OCI-LY7 (cell line): ENCODE measurements around the gene SEMA4D. TPM values are rescaled to one million over a fixed set of nuclear protein-coding genes. Genes with fewer than 3 reads are reported as not detected.

Experiments
- BruUV-seq: library from RNA; stranded (reverse); fragments of 400-500 nt; replicated peaks from 2 replicates; lab custom pipeline; 2021; lab: Mats Ljungman, UMichigan
- CTCF ChIA-PET: fragments of 300-600 bp; sonication (Branson Sonifier 250); formaldehyde crosslinking; loops from one replicate; lab custom pipeline; 2022; ENCODE audit warnings: antibody characterized with exemption; ENCODE audit not compliant: unreplicated experiment; lab: Charles Lee
- POLR2A ChIA-PET: fragments of 300-600 bp; sonication (Branson Sonifier 250); formaldehyde crosslinking; loops from one replicate; lab custom pipeline; 2022; ENCODE audit warnings: antibody characterized with exemption; lab: Charles Lee
- DNase-seq: peaks from one replicate; pipeline ENCODE4 v3.0.0-alpha.2; 2015; ENCODE audit warnings: low spot score
- H2AFZ ChIP-seq: fragments of 200-600 bp; sonication (generic), shearing (Covaris generic); 2 replicates; pipeline ENCODE4 v1.6.1; 2014; ENCODE audit warnings: mild to moderate bottlenecking, antibody characterized with exemption, low read length, moderate library complexity
- H3K27ac ChIP-seq: fragments of 200-600 bp; sonication (generic); 2 replicates; pipeline ENCODE4 v1.5.1; 2014; ENCODE audit warnings: mixed run types, low read depth, mild to moderate bottlenecking, moderate library complexity, low read length, inconsistent platforms; ENCODE audit not compliant: poor library complexity, severe bottlenecking
- H3K36me3 ChIP-seq: fragments of 200-600 bp; sonication (generic); 2 replicates; pipeline ENCODE4 v1.6.1; 2014; ENCODE audit warnings: mild to moderate bottlenecking, antibody characterized with exemption, low read length, moderate library complexity, mixed read lengths; ENCODE audit not compliant: insufficient read depth
- H3K4me1 ChIP-seq: fragments of 200-600 bp; sonication (generic); 2 replicates; pipeline ENCODE4 v1.5.1; 2014; ENCODE audit warnings: mild to moderate bottlenecking, low read length; ENCODE audit not compliant: insufficient read depth, poor library complexity, severe bottlenecking
- H3K4me2 ChIP-seq: fragments of 200-600 bp; sonication (generic); 2 replicates; pipeline ENCODE4 v1.6.1; 2014; ENCODE audit warnings: mild to moderate bottlenecking, low read length
- H3K4me3 ChIP-seq: fragments of 200-600 bp; sonication (generic); 2 replicates; pipeline ENCODE4 v1.5.1; 2014; ENCODE audit warnings: mild to moderate bottlenecking, low read depth, low read length; ENCODE audit not compliant: poor library complexity, severe bottlenecking
- H3K79me2 ChIP-seq: fragments of 200-600 bp; sonication (generic); 2 replicates; pipeline ENCODE4 v1.6.1; 2016; ENCODE audit warnings: low read depth, mild to moderate bottlenecking, low read length, moderate library complexity, mixed read lengths; ENCODE audit not compliant: insufficient read depth
- H3K9me2 ChIP-seq: fragments of 200-600 bp; sonication (generic); 2 replicates; pipeline ENCODE4 v1.6.1; 2016; ENCODE audit warnings: mild to moderate bottlenecking, low read length, mixed read lengths; ENCODE audit not compliant: insufficient read depth
- H3K9me3 ChIP-seq: fragments of 200-600 bp; sonication (generic); 2 replicates; pipeline ENCODE4 v1.6.1; 2014; ENCODE audit warnings: mild to moderate bottlenecking, mixed run types, low read length, mixed read lengths
- H4K20me1 ChIP-seq: fragments of 200-600 bp; sonication (generic); 2 replicates; pipeline ENCODE4 v1.6.1; 2014; ENCODE audit warnings: mild to moderate bottlenecking, antibody characterized with exemption, low read length, moderate library complexity, mixed read lengths; ENCODE audit not compliant: insufficient read depth
- CTCF ChIP-seq: fragments of 200-600 bp; sonication (generic); conservative IDR thresholded peaks from 2 replicates; pipeline ENCODE4 v1.5.1; 2014; ENCODE audit warnings: mild to moderate bottlenecking, antibody characterized with exemption, low read length, moderate library complexity, mixed read lengths
- EZH2phosphoT487 ChIP-seq: fragments of 200-600 bp; sonication (generic); IDR thresholded peaks from 2 replicates; pipeline ENCODE4 v1.6.1; 2018; ENCODE audit warnings: low read depth, borderline replicate concordance, mild to moderate bottlenecking, mixed run types, antibody characterized with exemption, low read length, moderate library complexity, mixed read lengths
- intact Hi-C: fragments of 100-400 bp; cut with micrococcal nuclease; formaldehyde crosslinking; loops from one replicate; pipeline ENCODE4 v1.10.0; 2022; ENCODE audit not compliant: unreplicated experiment
- total RNA-seq, 2 experiments: library from RNA; depleted of rRNA in 1 of 2; stranded (reverse); fragments of >200 nt in 1 of 2; shearing (Covaris generic) in 1 of 2; gene quantifications; 2 replicates each; pipeline ENCODE4 v1.2.3, GENCODE V29; 2014 to 2022

Gene SEMA4D
- total RNA-seq, 2 experiments from 2014 or later = 28.5 to 60.5 TPM

DNA sequence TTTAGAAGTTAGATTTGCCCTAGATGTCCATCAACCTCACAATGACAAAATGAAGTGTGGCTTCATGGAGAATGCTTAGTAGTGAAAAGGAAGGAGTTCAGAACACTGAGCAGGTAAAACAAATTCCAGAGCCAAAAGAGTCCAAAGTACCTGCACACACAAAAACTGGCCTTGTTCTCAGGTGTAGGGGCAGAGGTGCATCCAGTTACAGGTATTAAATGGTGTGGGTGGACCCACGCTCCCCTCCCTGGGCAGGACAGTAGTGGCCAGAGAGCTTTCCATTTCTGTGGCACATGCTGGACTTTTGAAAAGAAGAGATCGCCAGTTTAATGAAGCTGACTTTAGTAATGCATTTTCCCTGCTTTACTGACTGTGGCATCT is 132.4 kb downstream of the SEMA4D start:
- POLR2A ChIA-PET = no interaction called here

DNA sequence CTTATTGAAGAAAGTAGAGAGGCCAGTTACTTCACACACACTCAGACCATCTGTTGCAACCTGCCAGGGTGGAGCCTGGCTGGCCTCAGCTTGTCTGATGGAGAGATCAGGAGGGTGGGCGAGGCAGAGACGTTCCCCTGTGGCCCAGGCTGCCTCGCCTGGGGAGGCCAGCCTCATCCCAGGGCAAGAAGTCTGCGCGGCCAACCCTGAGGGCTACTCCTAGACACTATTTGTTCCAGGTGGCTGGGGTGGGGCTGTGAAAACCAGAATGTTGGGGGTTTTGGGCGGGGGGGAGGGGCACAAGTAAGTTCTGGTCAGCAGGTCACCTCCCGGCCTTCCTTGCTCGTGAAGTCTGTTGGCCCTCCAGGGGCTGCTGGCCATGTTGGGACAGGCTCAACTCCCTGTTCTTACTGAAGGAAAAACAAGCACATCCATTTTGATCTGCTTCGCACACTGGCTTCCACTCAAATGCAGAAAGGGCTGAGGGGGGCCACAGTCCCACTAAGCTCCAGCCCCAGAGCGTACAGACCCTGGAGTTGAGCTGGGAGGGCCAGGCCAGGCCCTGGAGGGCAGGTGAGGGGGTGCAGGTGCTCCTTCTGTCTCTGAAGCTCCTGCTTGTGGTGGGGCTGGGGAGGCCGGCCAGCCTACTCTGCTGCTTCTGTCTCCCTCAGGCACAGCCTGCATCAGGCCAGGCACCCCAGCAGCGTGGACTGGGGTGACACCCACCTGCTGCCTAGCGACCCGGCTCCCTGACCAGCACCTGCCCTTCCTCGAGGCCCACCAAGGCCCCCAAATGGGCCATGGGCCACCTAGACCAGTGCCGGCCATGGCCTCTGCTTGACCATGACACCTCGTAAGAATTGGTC is 133.0 kb downstream of the SEMA4D start:
- no TSS peak for BruUV-seq
- H3K4me2 ChIP-seq = no peak overlapping the region
- H3K9me3 ChIP-seq = no peaks in the 10 kb centered on the region
- no peak overlapping the region for H3K27ac ChIP-seq
- intact Hi-C loops = no loop called here
- no peak for DNase-seq
- H3K79me2 ChIP-seq = no peaks in the 10 kb centered on the region
- H3K4me3 ChIP-seq = no peak overlapping the region
- ChIA-PET POLR2A (no interaction called here), CTCF (no interaction called here)
- no peaks in the 10 kb centered on the region for H3K9me2 ChIP-seq
- H3K4me1 ChIP-seq = no peaks in the 10 kb centered on the region
- no peak overlapping the region for H2AFZ ChIP-seq
- no peaks in the 10 kb centered on the region for H4K20me1 ChIP-seq
- peaks cover 30% of the 10 kb centered on the region for H3K36me3 ChIP-seq
- TF ChIP-seq CTCF (no peak), EZH2phosphoT487 (no peak)

More for the DNA sequence above, 132.4 kb downstream of the SEMA4D start:
- CTCF ChIA-PET = no interaction called here
- Histone ChIP-seq H3K36me3 (peaks cover 24% of the 10 kb centered on the region), H3K4me3 (no peak overlapping the region), H3K4me1 (no peaks in the 10 kb centered on the region), H2AFZ (no peak overlapping the region), H3K9me3 (no peaks in the 10 kb centered on the region), H3K4me2 (no peak overlapping the region), H4K20me1 (no peaks in the 10 kb centered on the region), H3K9me2 (no peaks in the 10 kb centered on the region), H3K27ac (no peak overlapping the region), H3K79me2 (no peaks in the 10 kb centered on the region)
- intact Hi-C loops = no loop called here
- no peak for TF ChIP-seq EZH2phosphoT487
- no peak for TF ChIP-seq CTCF
- DNase-seq = no peak
- no TSS peak for BruUV-seq

DNA sequence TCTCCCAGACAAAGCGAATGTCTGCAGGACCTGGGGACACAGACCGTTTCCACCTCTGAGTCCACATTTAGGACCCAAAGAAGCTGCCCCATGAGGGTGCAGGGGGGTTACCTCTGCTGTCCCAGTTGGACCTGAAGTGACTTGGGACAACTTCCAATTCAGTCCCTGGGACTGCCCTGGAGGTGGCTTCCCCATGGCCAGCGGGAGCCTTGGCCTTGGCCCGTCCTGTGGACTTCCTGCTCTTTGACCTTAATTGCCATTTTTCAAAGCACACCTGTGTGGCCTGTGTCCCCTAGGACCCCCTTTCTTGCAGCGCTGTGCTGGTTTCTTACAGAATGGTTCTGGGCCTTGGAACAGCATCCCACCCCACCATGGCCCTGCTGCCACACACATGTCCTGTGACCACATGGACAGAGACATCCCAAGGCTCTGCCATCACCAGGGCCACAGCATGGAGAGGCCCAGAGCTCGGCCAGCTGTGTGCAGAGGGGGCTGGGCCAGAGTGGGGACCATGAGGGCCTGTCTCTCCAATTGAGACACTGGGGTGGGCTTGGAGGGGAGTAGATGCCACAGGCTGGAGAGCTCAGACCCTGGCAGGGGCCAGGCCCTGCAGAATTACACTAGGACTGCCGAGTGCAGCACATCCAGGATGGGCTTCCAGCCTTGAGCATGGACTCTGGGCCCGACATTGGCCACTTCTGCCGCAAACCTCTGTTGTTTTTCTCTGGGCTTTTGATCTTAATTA is 133.8 kb downstream of the SEMA4D start:
- ChIA-PET CTCF (no interaction called here), POLR2A (no interaction called here)
- H3K9me2 ChIP-seq = no peaks in the 10 kb centered on the region
- no peak overlapping the region for H3K27ac ChIP-seq
- no peak for DNase-seq
- no peak for TF ChIP-seq CTCF
- no peak for TF ChIP-seq EZH2phosphoT487
- no peak overlapping the region for H3K4me2 ChIP-seq
- no peaks in the 10 kb centered on the region for H3K4me1 ChIP-seq
- no peak overlapping the region for H2AFZ ChIP-seq
- no peaks in the 10 kb centered on the region for H4K20me1 ChIP-seq
- intact Hi-C loops = no loop called here
- no peak overlapping the region for H3K4me3 ChIP-seq
- no TSS peak for BruUV-seq
- no peaks in the 10 kb centered on the region for H3K9me3 ChIP-seq
- H3K36me3 ChIP-seq = peaks cover 38% of the 10 kb centered on the region
- H3K79me2 ChIP-seq = no peaks in the 10 kb centered on the region
